HuH-7.5 (cell line): Measurements from ENCODE around the gene SAMD4B.

Experiments used
- DNase-seq: peaks from one replicate; pipeline ENCODE4 v3.0.0; 2011; ENCODE audit warnings: low spot score

SAMD4B gene

GRCh38 chr19:39409208-39410016 is 67.2 kb downstream of the SAMD4B start:
- DNase-seq, result peak; percentile 92

GRCh38 chr19:39410017-39410830 is 68.0 kb downstream of the SAMD4B start:
- DNase-seq, result peak; percentile 64

- DNase-seq, result no peak
Measured at GRCh38 chr19:39410831-39411080, 68.5 kb downstream of the SAMD4B start.

- DNase-seq, result peak; percentile 72
Measured at GRCh38 chr19:39411081-39411831, 69.0 kb downstream of the SAMD4B start.

- peak; percentile 91 for DNase-seq
Measured at GRCh38 chr19:39411832-39412099, 69.5 kb downstream of the SAMD4B start.

GRCh38 chr19:39412100-39412866 is 70.1 kb downstream of the SAMD4B start, which contains the start of gene PLEKHG2:
TSS of gene PLEKHG2 (plus strand) at chr19:39412669. CDS start at chr19:39414087, 1,418 bp downstream.
- peak; percentile 97 for DNase-seq

- no peak for DNase-seq
Measured at GRCh38 chr19:39412867-39413271, 70.6 kb downstream of the SAMD4B start.

GRCh38 chr19:39413272-39413910 is 71.2 kb downstream of the SAMD4B start:
- DNase-seq, result peak; percentile 69

- DNase-seq, result peak; percentile 89
Measured at GRCh38 chr19:39413911-39414608, 71.8 kb downstream of the SAMD4B start.

GRCh38 chr19:39415111-39416046 is 73.2 kb downstream of the SAMD4B start:
- no peak for DNase-seq

- DNase-seq, result no peak
Measured at GRCh38 chr19:39416152-39417120, 74.2 kb downstream of the SAMD4B start.

GRCh38 chr19:39417463-39418181 is 75.4 kb downstream of the SAMD4B start:
- DNase-seq, result no peak

GRCh38 chr19:39419003-39419402 is 76.8 kb downstream of the SAMD4B start:
- DNase-seq, result no peak

GRCh38 chr19:39420769-39421168 is 78.5 kb downstream of the SAMD4B start:
- DNase-seq, result no peak

GRCh38 chr19:39422020-39422419 is 79.8 kb downstream of the SAMD4B start:
- DNase-seq, result no peak

- no peak for DNase-seq
Measured at GRCh38 chr19:39423258-39424086, 81.3 kb downstream of the SAMD4B start.

GRCh38 chr19:39424934-39425333 is 82.7 kb downstream of the SAMD4B start:
- no peak for DNase-seq
